ENCODE measurements around the gene UBE2D2. TPM values are rescaled to one million over a fixed set of nuclear protein-coding genes. Genes with fewer than 3 reads are reported as not detected.

Gene UBE2D2
- total RNA-seq, 1 experiment from 2014 or later, result 193 TPM

GRCh38 chr5:139561655-139562451, 714 bp downstream of the UBE2D2 start:
- DNase-seq, result peak; percentile 61 to 64
- H3K36me3 Mint-ChIP-seq (ENCODE audit: insufficient read depth, unreplicated experiment), result peaks cover 54% of the 10 kb centered on the region
- Histone ChIP-seq H3K27me3 (replicated peaks; ENCODE audit: control insufficient read depth, insufficient read depth, low read length) (no peaks in the 10 kb centered on the region), H3K9me3 (no peaks in the 10 kb centered on the region), H3K4me3 (ENCODE audit: low read depth, low read length) (peak overlapping the region; percentile 79), H3K36me3 (ENCODE audit: control insufficient read depth, insufficient read depth, low read length) (no peaks in the 10 kb centered on the region), H3K4me1 (0 out of 2 replicates have a peak, but pooled peaks cover 13% of the 10 kb centered on the region)
- peak overlapping the region; percentile 92 for H3K27ac Mint-ChIP-seq (ENCODE audit: unreplicated experiment)
- intact Hi-C loops (cut with micrococcal nuclease; ENCODE audit: unreplicated experiment), result loop anchor here (1.0 to 5.0 kb wide), 4 partner anchors 44 to 158 kb away; partner anchors contain the start of genes DNAJC18 and SPATA24
- peak overlapping the region; percentile 93 for H3K4me3 Mint-ChIP-seq (ENCODE audit: unreplicated experiment)
- TF ChIP-seq CTCF (IDR thresholded peaks at IDR 0.05; ENCODE audit: insufficient read depth in 1 of 2, low read depth in 1 of 2, low read length in 1 of 2, severe bottlenecking in 1 of 2, unreplicated experiment in 1 of 2), result no peak
- CTCF ChIA-PET, result interaction anchor here (0.6 to 2.3 kb wide), 5 partner anchors 13 to 563 kb away, joined by 3 to 13 read pairs (median 3); partner anchors contain the start of gene CXXC5
- peaks cover 7% of the 10 kb centered on the region for H3K4me1 Mint-ChIP-seq (ENCODE audit: low read depth, unreplicated experiment)
- POLR2A ChIA-PET, result interaction anchor here (0.6 to 1.1 kb wide), 8 partner anchors 10 to 1506 kb away, joined by 3 to 8 read pairs (median 3); partner anchors contain the start of gene CXXC5
- no peaks in the 10 kb centered on the region for H3K9me3 Mint-ChIP-seq (ENCODE audit: unreplicated experiment)
- no TSS peak for BruUV-seq (replicated peaks)
- no peaks in the 10 kb centered on the region for H3K27me3 Mint-ChIP-seq (ENCODE audit: insufficient read depth, unreplicated experiment)

GRCh38 chr5:139562847-139563246, 1.7 kb downstream of the UBE2D2 start:
- TF ChIP-seq CTCF (IDR thresholded peaks at IDR 0.05; ENCODE audit: insufficient read depth in 1 of 2, low read depth in 1 of 2, low read length in 1 of 2, severe bottlenecking in 1 of 2, unreplicated experiment in 1 of 2), result no peak
- Histone ChIP-seq H3K27me3 (replicated peaks; ENCODE audit: control insufficient read depth, insufficient read depth, low read length) (no peaks in the 10 kb centered on the region), H3K36me3 (ENCODE audit: control insufficient read depth, insufficient read depth, low read length) (no peaks in the 10 kb centered on the region), H3K4me1 (0 out of 2 replicates have a peak, but pooled peaks cover 13% of the 10 kb centered on the region), H3K9me3 (no peaks in the 10 kb centered on the region), H3K4me3 (ENCODE audit: low read depth, low read length) (peak overlapping the region; percentile 79)
- CTCF ChIA-PET, result interaction anchor here (0.7 kb wide), 1 partner anchor 71 kb away, joined by 3 read pairs; no protein-coding TSS in a partner anchor
- Mint-ChIP-seq H3K27me3 (ENCODE audit: insufficient read depth, unreplicated experiment) (no peaks in the 10 kb centered on the region), H3K36me3 (ENCODE audit: insufficient read depth, unreplicated experiment) (peaks cover 64% of the 10 kb centered on the region), H3K27ac (ENCODE audit: unreplicated experiment) (peak overlapping the region; percentile 92), H3K4me3 (ENCODE audit: unreplicated experiment) (peak overlapping the region; percentile 93), H3K9me3 (ENCODE audit: unreplicated experiment) (no peaks in the 10 kb centered on the region), H3K4me1 (ENCODE audit: low read depth, unreplicated experiment) (peaks cover 7% of the 10 kb centered on the region)
- intact Hi-C loops (cut with micrococcal nuclease; ENCODE audit: unreplicated experiment), result loop anchor here (5.0 kb wide), 2 partner anchors 126 to 139 kb away; partner anchors contain the start of gene DNAJC18
- POLR2A ChIA-PET, result interaction anchor here (0.7 kb wide), 2 partner anchors 11 to 124 kb away, joined by 3 read pairs; partner anchors contain the start of gene DNAJC18
- no TSS peak for BruUV-seq (replicated peaks)
- no peak for DNase-seq
